CD4-positive, alpha-beta T cell treated with Interleukin-12 subunit alpha and Interleukin-12 subunit beta, for 1 hour (primary cell): ENCODE results near the gene TRIM44.
"Not testable (repeated sequence)": the region's sequence is repeated elsewhere in the genome, so short reads cannot be mapped to it uniquely, and the experiment has no call there.

Source experiments
- DNase-seq: peaks from one replicate; pipeline ENCODE4 v3.0.0-alpha.2; 2020

Gene TRIM44

DNA sequence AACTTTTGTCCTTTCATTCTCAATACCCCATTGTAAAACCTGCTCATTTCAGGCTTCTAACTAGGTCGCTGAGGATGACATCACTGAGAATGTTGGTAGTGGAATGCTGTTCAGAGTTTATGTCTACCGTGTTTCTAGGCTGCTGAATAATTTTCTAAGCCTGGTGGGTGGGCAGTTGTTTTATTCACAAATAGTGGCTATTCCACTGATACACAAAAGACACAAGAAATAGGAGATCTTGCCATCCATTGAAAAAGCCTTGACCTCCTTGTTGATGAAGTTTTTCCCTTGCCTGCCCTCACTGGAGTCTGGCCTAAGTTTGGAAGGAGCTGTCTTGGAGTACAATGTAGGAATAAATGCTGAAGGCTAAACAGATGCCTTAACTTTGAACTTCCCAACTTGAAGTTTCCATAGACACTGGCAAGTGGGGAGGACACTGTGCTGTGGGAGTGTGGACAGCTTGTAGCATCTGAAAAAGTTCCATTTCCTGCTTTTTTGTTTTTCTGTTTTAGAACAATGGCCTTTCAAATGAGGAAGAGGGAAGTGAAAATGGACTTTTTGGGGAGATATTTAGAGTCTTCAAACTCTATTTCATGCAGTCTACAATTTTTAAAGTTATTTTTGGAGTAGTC, 59.2 kb downstream of the TRIM44 start:
- DNase-seq: no peak

DNA sequence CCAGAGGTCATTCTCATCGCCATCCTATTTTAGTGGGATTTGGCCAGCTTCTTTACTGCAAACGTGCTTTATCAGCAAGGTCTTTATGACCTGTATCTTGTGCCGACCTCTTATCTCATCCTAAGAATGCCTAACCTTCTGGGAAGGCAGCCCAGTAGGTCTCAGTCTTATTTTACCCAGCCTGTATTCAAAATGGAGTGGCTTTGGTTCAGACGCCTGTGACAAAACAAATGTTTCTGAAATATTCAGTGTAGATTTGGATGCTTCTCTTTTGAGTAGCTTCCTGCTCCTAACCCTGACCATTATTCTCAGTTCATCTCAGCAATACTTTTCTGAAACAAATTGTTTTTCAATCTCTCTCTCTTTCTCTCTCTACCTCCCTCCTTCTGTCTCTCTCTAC, 60.1 kb downstream of the TRIM44 start:
- DNase-seq: no peak

DNA sequence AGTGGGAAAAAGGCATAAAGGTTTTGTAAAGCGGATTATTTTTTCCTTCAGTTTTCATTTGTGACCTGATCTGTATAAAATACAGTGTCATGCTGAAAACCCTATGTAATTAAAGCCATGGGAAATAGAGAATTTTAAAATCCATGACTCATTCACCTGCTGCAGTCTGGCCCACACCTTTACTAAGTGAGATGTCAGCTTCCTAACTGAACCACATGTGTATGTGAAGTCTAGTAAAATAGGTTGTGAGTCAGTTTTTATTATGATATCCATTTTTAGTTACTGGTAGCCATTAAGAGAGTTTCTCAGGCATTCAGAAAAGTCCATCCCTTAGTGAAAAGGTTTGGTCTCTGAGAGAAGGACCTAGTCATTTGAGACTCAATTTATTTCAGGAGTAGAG, 60.9 kb downstream of the TRIM44 start:
- DNase-seq: no peak

DNA sequence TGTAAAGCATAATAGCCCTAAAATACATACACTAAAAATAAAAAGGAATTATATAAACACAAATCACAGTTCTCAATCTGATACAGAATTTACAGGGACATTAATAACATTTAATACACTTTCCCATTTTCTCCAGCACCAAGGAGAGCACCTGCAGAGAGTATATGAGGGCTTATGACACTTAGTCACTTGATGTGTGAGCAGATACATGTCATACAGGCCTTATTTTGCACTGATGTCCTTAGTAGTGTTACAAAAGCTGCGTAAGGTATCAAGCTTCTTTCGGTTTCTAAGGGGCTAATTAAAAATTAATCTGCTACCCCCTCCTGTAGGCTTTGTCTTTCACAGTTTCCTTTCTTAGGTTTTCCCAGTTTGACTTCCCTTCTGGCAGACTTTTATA, 61.3 kb downstream of the TRIM44 start:
- DNase-seq: no peak

DNA sequence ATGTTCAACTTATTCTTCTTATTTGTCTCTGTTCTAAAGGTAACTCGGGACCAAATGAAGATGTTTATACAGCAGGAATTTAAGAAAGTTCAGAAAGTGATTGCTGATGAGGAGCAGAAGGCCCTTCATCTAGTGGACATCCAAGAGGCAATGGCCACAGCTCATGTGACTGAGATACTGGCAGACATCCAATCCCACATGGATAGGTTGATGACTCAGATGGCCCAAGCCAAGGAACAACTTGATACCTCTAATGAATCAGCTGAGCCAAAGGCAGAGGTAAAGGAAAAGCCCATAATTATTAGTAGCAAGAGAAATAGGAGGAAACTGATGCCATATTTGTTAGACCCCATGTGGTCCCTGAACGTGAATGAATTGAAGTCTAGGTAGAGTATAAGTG, 63.3 kb downstream of the TRIM44 start:
- no peak for DNase-seq

DNA sequence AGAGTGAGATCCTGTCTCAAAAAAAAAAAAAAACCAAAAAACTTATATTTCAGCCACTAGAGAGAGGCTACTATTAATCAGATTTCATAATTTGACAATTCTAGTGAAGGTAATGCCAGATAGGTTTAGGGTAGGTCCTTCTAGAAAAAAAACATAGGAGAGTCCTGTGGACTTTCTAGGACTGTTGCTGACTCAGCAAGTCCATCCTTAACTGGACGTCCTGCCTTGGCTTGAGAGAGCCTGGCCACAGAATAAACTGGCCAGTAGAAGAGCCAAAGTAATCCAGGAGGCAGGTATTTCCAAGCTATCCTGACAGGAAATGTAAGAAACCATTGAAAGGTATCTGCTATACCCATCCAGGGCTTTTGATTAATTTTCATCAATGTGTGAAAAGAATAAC, 64.6 kb downstream of the TRIM44 start:
- no peak for DNase-seq

DNA sequence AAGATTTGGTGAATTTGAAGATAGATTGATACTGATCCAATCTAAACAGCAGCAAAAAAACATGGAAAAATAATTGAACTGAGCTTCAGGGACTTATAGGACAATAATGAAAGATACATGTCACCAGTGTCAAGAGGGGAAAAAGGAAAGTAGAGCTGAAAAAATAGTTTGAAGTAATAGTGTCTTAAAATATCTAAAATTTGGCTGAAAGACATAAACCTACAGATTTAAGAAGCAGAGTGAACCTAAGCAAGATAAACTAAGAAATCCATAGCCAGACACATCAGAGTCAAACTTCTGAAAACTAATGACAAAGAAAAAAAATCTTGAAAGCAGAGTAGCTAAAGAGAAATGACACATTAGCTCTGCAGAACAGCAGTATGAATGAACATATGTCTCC, 67.7 kb downstream of the TRIM44 start:
- no peak for DNase-seq

DNA sequence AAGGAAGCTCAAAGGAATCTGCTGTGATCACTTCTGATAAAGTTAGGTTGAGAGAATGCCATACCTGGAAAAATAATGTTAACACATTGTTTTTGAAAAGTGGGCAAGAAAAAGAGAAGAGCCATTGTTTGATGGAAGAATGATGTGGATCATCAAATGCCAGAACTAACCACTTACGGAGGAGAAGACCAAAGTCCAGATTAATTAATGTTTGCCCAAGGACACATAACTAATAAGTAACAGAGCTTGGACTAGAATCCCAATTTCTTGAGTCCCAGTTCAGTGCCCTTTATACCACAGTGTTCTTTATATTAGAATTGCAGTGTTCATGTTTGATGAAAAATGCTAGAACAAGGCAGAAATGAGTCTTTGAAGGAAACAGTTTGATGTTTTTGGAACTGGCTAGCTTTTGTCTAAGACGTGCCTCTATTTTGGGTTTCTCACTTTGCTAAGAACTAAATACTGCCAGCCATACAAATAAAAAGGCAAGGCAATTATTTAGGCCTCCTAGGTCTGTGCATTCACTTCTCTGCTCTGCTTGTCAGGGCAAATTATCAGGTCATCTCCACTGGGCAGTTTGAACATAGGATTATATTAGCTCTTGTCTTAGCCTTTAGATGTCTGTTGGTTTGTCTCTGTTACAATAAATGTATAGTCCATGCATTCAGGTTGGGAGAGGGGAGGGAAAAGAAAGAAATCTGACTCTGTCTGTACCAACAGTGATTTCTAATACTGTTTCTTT, 72.3 kb downstream of the TRIM44 start:
- DNase-seq: no peak

DNA sequence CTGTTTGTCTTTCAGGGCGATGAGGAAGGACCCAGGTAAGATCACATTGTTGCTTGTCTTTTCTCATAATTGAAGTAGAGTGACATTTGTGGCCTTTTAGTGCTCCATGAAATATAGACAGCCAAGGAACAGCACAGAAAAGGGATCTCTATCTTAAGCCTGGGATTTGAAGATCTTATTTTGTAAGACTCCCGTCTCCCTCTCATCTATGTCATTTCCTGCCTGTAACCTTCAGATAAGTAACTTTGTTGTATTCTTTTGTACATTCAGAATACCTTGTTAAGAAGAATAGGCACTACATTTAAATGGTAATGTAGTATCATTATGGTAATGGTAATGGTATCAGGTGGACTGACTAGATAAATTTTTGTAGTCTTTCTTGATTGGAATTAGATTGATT, 72.8 kb downstream of the TRIM44 start:
- no peak for DNase-seq

DNA sequence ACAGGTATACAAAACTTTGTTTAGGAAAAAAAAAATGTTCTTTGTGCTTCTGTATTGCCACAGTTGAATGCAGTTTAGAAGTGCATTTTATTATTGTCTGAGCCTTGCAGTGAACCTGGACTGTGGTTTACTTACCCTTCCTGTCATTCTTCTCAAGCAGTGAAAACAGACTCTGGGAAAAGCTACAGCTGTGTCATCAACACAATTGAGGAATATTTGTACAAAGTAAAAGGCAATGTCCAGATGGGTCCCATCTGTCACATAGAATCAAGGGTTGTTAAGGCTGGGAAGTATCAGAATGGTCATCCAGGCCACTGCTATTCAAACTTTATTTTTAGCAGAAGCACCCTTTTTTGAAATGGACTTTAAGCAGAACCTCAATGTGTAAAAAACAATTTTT, 73.3 kb downstream of the TRIM44 start:
- DNase-seq: no peak

DNA sequence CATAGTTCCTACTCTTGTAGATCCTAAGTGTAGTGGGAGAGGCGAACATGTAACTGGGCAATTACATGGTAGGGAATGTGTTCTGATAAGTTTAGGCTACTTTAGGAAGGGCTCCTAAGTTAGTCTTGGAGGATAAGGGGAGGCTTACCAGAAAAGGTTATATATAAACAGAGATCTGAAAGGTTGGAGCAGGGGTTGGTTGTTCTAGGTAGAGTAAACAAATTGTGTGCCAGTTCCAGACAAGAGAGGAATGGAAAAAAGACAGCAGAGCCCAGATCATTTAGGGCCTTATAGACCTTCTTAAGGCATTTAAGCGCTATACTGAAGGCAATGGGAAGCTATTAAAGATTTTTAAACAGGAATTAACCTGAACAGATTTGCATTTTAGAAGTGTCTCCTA, 74.4 kb downstream of the TRIM44 start:
- DNase-seq: no peak

DNA sequence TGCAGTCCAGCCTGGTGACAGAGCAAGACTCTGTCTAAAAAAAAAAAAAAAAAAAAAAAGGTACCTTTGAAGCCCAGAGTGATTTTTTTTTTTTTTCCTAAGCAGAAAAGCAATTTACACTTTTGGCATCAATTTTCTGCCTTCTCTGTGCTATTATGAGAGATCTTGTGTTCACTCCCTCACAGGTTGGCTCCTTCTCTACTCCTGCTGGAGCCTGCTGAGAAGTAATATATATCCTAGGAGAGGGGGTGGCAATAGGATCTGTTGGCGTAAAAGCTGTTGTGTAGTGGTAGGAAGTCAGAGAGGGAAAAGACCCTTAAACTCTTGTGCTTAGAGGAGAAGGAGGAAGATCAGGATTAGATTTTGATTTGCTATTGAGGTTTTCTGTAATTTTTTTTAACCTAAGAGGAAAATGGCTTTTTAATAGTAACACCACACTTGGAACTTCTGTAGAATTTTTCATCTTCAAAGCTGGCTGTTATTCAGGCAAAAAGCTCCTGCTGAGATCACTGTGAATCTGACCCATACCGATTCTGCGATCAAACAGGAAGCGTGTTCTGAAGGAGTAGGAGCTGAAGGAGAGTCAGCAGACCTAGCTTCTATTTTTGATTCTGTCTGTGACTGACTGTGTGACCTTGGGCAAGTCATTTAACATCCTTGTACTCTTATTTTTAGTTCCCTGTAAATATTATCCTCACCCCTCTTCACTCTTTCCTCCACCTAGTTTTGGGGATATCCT, 77.7 kb downstream of the TRIM44 start:
- DNase-seq: no peak

DNA sequence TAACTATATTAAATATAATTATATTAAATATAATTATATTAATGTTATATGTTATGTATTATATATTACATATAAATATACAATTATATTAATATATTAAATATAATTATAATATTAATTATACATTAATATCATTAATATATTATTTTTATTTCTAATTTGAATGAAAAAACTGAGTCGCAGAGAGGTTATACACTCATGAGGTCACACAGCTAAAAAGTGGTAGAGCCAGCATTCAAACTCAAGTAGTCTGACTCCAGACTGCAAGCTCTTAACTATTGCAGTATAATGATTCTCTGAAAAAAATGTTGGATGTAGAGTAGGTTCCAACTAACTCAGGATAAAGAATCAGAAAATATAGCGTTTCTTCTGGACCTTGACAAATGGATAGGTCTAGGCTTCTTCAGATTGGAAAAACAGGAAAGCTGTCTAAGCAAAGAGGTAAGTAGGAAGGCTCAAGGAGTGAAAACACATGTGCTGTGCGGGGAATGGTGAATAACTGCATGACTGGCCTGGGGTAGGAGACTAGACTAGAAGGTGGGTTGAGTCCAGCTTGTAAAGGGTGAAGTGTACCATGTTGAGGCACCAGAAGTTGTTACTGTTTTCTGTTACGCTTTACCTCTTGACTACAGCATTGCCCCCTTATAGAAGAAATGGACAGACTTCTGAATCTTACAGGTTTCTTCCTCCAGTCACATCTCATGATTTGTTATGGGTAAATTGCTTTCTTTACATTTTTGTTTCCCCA, 80.3 kb downstream of the TRIM44 start:
- no peak for DNase-seq

DNA sequence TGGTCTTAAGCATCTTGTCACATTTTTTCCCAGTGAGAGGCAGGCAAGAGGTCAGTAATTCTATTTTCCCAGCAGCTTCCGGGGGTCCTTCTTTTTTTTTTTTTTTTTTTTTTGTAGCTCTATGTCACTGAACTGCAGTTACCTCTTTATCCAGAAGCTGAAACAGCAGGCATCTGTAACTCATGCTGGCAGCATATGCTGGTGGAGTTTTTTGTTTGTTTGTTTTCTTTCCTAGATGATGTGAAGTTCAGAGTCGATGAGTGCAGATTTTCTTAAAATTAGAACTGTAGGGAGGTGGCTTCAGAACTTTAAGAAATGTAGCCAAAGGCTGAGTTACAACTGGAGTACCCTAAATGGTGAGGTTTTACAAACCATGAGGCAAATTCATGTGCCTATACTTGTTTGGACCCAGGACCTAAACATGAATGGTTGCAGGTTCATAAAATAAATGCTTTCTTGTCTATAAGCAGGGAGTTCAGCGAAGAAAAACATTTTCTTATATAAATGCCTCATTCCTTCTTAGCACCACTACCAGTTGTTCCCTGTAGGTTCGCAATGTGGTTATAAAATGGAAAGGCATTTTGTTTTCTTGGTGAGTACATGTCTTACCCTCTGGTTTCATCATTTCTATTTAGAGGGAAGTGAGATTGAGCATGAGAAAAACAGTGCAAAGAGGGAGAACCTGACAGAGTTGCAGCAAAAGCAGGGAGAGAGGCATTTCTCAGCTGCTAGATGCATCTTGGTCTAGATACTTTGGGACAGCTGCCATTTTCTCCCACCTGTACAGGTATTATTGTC, 84.0 kb downstream of the TRIM44 start:
- DNase-seq: no peak

DNA sequence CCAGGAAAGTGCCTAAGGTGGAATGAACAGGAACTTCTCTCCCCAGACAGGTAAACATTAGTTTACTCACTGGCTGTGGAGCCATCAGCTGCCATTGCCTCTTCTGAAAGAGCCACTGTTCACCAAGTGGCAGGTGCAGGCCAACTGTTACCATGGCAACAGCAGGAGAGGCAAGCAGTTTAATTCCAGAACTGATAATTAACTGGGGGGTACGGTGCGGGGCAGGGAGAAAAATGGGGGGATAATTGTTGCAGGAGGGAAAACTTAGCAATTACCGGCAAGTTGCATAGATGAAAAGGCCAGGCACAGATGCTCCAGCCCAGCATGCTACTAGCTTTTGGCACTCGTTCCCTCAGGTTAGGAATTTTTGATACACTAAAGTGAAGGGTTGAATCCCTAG, 85.1 kb downstream of the TRIM44 start:
- no peak for DNase-seq

DNA sequence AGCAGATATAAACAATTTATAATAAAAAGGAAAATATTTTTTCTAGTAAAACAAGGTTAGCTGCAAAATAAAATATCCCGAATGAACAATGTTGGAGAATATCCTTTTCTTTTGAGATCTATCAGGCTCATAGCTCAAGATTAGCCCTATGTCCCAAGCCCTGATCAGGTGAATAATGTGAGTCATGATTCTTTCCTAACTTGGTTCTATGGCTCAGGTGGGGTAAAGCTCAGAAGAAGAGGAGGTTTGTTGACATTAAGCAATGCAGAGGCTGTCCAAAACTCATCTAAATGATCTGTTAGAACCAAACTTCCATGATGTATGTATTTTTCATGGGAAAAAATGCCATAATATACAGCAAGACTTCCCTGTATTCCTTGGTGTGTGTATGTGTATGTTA, 86.1 kb downstream of the TRIM44 start:
- no peak for DNase-seq

DNA sequence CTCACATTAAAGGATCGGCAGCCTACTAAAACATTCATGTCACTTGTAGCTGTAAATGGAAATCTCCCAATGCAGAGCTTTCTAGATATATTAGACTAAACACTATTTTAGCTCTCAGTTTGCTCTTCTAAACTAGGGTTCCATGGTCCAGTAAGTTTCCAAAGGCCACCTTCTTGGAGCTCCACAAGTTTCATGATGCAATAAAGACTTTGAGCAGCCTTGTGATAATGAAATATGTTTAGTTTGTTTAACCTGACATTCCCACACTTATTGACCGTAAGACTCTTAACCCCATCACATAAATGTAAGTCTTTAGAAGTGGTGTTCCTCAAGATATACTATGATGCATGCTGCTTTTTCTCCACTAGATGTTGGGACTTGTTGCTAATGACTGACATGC, 87.7 kb downstream of the TRIM44 start:
- no peak for DNase-seq

DNA sequence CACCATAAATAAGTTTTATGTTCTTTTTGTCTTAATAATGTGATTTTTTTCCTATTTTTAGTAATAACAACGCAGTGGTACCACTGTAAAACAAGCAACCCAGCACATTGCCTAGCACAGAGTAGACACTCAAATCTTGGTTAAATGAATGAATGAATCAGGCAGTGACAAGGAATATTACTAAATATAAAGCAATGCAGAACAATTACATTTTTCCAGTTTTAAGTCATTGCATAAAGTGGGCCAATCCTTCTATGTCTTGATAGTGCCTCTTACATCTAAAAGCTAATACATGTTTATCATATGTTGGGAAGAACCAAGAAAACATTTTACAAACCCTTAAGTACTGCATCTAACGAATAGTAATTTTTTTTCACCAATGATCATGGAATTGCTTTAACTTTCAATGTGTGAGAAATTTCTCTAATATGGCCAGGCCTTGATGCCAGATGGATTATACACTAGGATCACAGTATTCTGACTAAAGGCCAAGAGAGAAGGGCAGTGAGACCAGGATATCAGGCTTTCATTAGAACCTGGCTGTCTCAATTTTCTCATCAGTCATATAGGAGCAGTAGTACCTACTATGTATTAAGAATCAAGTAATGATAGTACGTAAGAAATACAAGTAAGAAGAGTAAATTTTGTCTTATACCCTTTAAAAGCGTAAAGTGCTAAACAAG, 88.5 kb downstream of the TRIM44 start:
- no peak for DNase-seq

DNA sequence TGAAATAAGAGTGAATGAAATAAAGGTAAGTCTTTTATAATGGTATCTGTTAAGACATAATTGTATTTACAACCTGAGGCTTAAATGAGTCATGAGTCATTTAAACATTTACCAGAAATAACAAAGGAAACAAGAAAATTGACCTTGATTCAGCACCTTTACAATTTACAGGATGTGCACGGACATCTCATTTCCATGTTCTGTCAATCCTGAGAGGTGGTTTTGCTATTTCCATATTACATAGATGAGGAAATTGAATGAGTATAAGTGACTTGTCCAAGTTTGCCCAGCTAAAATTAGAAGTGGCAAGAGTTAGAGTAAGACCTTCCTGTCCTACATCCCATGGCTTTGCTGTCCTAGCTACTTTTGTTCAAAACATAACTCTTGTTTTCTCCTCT, 89.1 kb downstream of the TRIM44 start:
- no peak for DNase-seq

DNA sequence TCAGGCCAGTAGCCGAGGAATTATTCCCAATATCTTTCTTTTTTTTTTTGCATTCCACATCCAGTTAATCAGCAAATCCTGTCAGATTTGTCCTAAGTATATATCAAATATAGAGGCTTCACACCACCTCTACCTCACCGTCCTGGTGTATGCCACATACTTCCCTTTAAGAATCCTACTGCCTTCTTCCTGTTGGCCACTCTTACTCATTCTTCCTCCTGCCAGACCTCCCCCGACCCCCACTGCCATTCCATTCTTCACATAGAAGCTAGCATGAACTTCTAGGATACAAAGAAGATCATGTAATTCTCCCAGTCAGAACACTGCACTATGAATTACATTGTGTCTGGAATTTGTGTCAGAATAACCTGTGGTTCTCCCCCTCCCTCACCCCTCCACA, 89.5 kb downstream of the TRIM44 start:
- DNase-seq: no peak

DNA sequence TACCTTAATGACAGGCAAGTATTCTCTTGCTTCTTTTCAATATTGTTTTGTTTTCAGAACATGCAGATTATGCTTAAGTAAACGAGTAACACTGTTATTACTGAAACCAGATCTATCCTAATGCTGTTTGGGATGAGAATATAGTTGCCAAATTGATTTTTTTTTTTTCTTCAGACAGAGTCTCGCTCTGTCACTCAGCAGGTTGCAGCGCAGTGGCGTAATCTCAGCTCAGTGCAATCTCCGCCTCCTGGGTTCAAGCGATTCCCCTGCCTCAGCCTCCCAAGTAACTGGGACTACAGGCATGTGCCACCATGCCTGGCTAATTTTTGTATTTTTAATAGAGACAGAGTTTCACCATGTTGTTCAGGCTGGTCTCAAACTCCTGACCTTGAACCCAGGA, 91.0 kb downstream of the TRIM44 start:
- not testable (repeated sequence) for DNase-seq

DNA sequence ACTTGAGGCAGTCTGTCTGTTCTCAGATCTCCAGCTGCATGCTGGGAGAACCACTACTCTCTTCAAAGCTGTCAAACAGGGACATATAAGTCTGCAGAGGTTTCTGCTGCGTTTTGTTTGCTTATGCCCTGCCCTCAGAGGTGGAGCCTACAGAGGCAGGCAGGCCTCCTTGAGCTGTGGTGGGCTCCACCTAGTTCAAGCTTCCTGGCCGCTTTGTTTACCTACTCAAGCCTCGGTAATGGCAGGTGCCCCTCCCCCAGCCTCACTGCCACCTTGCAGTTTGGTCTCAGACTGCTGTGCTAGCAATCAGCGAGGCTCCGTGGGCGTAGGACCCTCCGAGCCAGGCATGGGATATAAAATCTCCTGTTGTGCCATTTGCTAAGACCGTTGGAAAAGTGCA, 97.4 kb downstream of the TRIM44 start:
- DNase-seq: not testable (repeated sequence)
